Measurements from ENCODE around the gene KRT73. TPM values are rescaled to one million over a fixed set of nuclear protein-coding genes. Genes with fewer than 3 reads are reported as not detected.

KRT73 gene
- total RNA-seq, 1 experiment from 2014 or later, result not detected

- H3K4me2 ChIP-seq (ENCODE audit: insufficient read depth, insufficient read length, low read length), result no peak overlapping the region
- no peak overlapping the region for H2BK15ac ChIP-seq (ENCODE audit: low read depth, low read length)
- Mint-ChIP-seq H3K27me3 (ENCODE audit: low read depth) (peaks cover 28% of the 10 kb centered on the region), H3K9me3 (no peaks in the 10 kb centered on the region), H3K27ac (no peak overlapping the region), H3K4me3 (no peak overlapping the region), H3K4me1 (no peaks in the 10 kb centered on the region), H3K36me3 (ENCODE audit: insufficient read depth in 1 of 3, low read depth in 3 of 3) (no peaks in the 10 kb centered on the region)
- H2BK20ac ChIP-seq (ENCODE audit: low read depth, low read length, poor library complexity, severe bottlenecking), result no peak overlapping the region
- no CpG with 5 or more reads among the region's 8 CpGs for WGBS (ENCODE audit: extremely low coverage, insufficient read length, low lambda C conversion rate)
- H3K4me1 ChIP-seq (ENCODE audit: insufficient read depth, low read length), result no peaks in the 10 kb centered on the region
- no peak overlapping the region for H3T11ph ChIP-seq (ENCODE audit: low read length)
- TF ChIP-seq, protein P1, sequence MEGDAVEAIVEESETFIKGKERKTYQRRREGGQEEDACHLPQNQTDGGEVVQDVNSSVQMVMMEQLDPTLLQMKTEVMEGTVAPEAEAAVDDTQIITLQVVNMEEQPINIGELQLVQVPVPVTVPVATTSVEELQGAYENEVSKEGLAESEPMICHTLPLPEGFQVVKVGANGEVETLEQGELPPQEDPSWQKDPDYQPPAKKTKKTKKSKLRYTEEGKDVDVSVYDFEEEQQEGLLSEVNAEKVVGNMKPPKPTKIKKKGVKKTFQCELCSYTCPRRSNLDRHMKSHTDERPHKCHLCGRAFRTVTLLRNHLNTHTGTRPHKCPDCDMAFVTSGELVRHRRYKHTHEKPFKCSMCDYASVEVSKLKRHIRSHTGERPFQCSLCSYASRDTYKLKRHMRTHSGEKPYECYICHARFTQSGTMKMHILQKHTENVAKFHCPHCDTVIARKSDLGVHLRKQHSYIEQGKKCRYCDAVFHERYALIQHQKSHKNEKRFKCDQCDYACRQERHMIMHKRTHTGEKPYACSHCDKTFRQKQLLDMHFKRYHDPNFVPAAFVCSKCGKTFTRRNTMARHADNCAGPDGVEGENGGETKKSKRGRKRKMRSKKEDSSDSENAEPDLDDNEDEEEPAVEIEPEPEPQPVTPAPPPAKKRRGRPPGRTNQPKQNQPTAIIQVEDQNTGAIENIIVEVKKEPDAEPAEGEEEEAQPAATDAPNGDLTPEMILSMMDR (conservative IDR thresholded peaks at IDR 0.05), result no peak
- H3K9me3 ChIP-seq (ENCODE audit: control insufficient read depth, low read depth, low read length), result no peaks in the 10 kb centered on the region
- no peak overlapping the region for H4K91ac ChIP-seq (ENCODE audit: insufficient read length, low read depth, low read length)
- H2BK5ac ChIP-seq (ENCODE audit: insufficient read length, low read length), result no peak overlapping the region
- no peak overlapping the region for H3K18ac ChIP-seq (ENCODE audit: insufficient read length, low read depth, low read length)
- H2BK120ac ChIP-seq (ENCODE audit: low read depth, low read length, poor library complexity, severe bottlenecking), result no peak overlapping the region
- H2BK12ac ChIP-seq (ENCODE audit: insufficient read length, low read depth, low read length), result no peak overlapping the region
- no peaks in the 10 kb centered on the region for H3K79me1 ChIP-seq (ENCODE audit: insufficient read depth, low read depth, low read length, poor library complexity, severe bottlenecking)
- no peak overlapping the region for H3K27ac ChIP-seq (ENCODE audit: insufficient read length, low read depth, low read length)
- no peaks in the 10 kb centered on the region for H4K20me1 ChIP-seq (ENCODE audit: control insufficient read depth, insufficient read depth, insufficient read length)
- no peaks in the 10 kb centered on the region for H3K23me2 ChIP-seq (ENCODE audit: insufficient read length, low read depth, low read length, poor library complexity, severe bottlenecking)
- H2AFZ ChIP-seq (ENCODE audit: low read length), result no peak overlapping the region
- no peaks in the 10 kb centered on the region for H3K79me2 ChIP-seq (ENCODE audit: insufficient read depth, low read length)
- no peaks in the 10 kb centered on the region for H3K27me3 ChIP-seq (ENCODE audit: insufficient read depth, low read length)
- H3K56ac ChIP-seq (ENCODE audit: insufficient read length, low read depth, low read length), result no peak overlapping the region
- no peak for DNase-seq
- no peak overlapping the region for H3K9ac ChIP-seq (ENCODE audit: extremely low read depth, insufficient read length, low read length)
- no peak overlapping the region for H3K14ac ChIP-seq (ENCODE audit: insufficient read depth, low read length)
- no peak overlapping the region for H3K23ac ChIP-seq (ENCODE audit: insufficient read length, low read depth, low read length)
- no peak overlapping the region for H2AK5ac ChIP-seq (ENCODE audit: insufficient read length, low read length)
- no peak overlapping the region for H4K8ac ChIP-seq (replicated peaks; ENCODE audit: insufficient read length, low read depth, low read length)
- no peak overlapping the region for H4K5ac ChIP-seq (ENCODE audit: insufficient read length, low read depth, low read length)
- no peak overlapping the region for H3K4ac ChIP-seq (ENCODE audit: low read depth, low read length)
Measured at GRCh38 chr12:52558781-52559445, 59.4 kb downstream of the KRT73 start.

Other genes with a start within 250 kb of the KRT73 start
- not detected in 2 replicates for gene KRT84, start 232.9 kb downstream of the KRT73 start, total RNA-seq (2021)
- gene KRT82, start 212.2 kb downstream of the KRT73 start, total RNA-seq (2021), result not detected in 2 replicates
- not detected in 2 replicates for gene KRT75, start 184.2 kb downstream of the KRT73 start, total RNA-seq (2021)
- not detected in 2 replicates for gene KRT6B, start 166.4 kb downstream of the KRT73 start, total RNA-seq (2021)
- gene KRT6C, start 144.8 kb downstream of the KRT73 start, total RNA-seq (2021), result not detected in 2 replicates
- gene KRT6A, start 125.3 kb downstream of the KRT73 start, total RNA-seq (2021), result not detected in 2 replicates
- not detected in 2 replicates for gene KRT5, start 98.2 kb downstream of the KRT73 start, total RNA-seq (2021)
- not detected in 2 replicates for gene KRT71, start 65.4 kb downstream of the KRT73 start, total RNA-seq (2021)
- gene KRT74, start 44.7 kb downstream of the KRT73 start, total RNA-seq (2021), result not detected in 2 replicates
- not detected in 2 replicates for gene KRT72, start 17.1 kb downstream of the KRT73 start, total RNA-seq (2021)
- gene KRT2, start 33.7 kb upstream of the KRT73 start, total RNA-seq (2021), result not detected in 2 replicates
- not detected in 2 replicates for gene KRT1, start 61.8 kb upstream of the KRT73 start, total RNA-seq (2021)
- gene KRT77, start 85.0 kb upstream of the KRT73 start, total RNA-seq (2021), result not detected in 2 replicates
- not detected in 2 replicates for gene KRT76, start 158.8 kb upstream of the KRT73 start, total RNA-seq (2021)
- gene KRT3, start 177.6 kb upstream of the KRT73 start, total RNA-seq (2021), result not detected in 2 replicates
- gene KRT4, start 195.6 kb upstream of the KRT73 start, total RNA-seq (2021), result not detected in 2 replicates
- not detected in 2 replicates for gene KRT79, start 215.8 kb upstream of the KRT73 start, total RNA-seq (2021)
- gene KRT78, start 230.4 kb upstream of the KRT73 start, total RNA-seq (2021), result not detected in 2 replicates